HG02852 (cell line): ENCODE data around the gene NT5C3A.
"Not testable (repeated sequence)": the region's sequence is repeated elsewhere in the genome, so short reads cannot be mapped to it uniquely, and the experiment has no call there.

Experiments
- ATAC-seq: cut with Tn5 transposase; IDR thresholded peaks from one replicate; pipeline ENCODE4 v1.9.1; 2021; ENCODE audit warnings: mild to moderate bottlenecking, moderate library complexity; ENCODE audit not compliant: unreplicated experiment

NT5C3A gene

DNA sequence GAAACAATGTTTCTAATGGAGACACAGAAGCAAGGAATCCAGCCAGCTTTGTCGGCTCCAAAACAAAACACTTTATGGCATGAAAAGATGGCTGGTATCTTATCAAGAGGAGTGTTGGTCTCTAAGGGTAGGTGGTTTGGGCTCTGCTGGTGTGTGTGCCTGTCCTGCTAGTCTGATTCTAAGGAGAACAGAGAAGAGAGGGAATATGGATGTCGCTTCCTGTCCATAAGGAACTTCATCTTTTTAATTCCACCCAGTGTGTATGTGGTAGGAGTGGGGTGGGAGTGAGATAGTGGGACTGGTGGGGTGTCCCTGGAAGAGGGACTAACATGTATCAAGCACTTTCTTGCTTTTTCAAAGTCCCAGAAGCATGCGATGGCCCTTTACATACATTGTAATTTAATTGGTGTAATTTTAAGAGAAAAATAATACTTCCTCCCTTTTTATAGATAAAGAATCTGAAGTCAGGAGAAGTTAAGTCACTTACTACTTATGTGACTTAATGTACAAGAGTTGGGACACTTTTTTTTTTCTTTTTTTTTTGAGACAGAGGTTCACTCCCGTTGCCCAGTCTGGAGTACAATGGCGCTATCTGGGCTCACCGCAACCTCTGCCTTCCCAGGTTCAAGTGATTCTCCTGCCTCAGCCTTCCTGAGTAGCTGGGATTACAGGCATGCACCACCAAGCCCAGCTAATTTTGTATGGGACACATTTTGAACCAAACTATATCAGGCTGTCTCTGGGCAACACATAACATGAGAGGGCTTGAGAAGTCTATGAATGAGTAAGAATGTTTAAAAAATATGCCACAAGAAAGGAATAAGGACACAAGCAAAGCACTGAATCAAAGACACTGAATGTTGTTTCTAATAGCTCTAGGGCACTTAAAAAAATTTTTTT is 18.8 kb downstream of the NT5C3A start:
- no peak for ATAC-seq

DNA sequence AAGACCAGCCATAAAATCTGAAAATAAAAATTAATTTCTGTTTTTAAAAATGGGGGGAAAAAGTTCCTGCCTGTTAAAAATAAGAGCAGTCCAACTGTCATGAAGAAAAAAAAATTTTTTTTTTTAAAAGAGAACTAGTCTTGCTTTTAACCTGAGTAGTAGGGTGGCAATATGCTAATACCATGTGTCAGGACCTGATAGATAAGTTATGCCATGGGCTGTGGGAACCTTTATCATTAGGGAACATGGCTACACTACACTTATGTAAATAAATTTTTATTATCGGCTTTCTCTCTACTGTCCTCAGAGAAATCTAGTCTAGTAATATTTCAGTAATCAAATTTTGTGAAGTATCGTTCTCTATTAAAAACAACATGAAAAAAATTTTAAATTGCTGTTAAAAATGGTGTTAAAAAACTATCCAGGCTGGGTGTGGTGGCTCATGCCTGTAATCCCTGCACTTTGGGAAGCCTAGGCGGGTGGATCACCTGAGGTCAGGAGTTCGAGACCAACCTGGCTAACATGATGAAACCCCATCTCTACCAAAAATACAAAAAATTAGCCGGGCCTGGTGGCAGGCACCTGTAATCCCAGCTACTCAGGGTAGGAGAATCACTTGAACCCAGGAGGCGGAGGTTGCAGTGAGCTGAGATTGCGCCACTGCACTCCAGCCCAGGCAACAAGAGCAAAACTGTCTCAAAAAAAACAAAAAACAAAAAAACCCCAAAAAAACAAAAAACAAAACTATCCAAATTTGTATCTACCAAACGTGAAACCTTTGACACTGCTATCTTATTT is 20.7 kb downstream of the NT5C3A start:
- no peak for ATAC-seq

DNA sequence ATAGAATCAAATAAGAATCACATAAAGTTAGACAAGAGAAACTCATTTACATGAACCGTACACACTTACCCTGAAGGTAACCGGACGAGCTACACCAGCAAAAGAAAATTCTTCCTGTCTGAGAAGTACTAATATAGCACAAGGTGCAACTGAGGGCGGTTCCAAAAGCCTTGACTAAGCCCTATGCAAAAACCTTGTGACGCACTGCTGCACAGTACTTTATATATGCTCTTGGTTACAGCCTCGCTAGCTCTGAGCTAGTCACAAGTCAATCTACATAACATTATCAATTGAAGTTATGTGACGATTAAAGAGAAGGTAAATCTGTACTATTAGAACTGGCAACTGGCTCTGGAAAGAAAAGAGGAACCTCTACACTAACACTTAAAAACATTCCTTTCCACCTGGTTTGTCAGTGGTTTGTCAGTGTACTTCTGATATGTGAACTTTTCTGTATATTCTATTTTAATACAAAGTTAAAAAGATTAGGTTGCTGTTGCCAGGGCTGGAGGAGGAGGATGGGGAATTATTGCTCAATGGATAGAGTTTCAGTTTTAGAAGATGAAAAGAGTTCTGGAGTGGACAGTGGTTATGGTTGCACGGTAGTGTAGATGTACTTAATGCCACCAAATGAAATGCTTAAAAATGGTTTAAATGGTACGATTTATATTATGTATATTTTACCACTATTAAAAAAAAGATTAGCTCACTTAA is 21.6 kb downstream of the NT5C3A start:
- ATAC-seq: peak; percentile 90

DNA sequence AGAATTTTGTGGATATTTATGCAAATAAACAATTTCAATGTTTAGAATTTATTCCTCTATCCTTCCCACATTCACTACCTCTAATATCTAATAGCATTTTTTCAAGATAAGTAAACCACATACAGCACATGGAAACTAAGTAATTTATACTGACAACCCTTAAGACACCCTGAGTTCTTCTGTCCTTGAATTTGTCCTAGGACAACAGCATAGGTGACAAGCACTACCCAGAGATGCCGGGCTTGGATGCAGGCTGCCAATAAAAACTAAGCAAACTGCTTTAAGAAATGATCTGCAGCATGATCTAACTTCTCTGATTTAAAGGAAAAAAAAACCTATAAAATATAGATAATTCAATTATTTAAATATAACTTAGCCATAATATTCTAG is 22.7 kb downstream of the NT5C3A start:
- ATAC-seq: no peak

DNA sequence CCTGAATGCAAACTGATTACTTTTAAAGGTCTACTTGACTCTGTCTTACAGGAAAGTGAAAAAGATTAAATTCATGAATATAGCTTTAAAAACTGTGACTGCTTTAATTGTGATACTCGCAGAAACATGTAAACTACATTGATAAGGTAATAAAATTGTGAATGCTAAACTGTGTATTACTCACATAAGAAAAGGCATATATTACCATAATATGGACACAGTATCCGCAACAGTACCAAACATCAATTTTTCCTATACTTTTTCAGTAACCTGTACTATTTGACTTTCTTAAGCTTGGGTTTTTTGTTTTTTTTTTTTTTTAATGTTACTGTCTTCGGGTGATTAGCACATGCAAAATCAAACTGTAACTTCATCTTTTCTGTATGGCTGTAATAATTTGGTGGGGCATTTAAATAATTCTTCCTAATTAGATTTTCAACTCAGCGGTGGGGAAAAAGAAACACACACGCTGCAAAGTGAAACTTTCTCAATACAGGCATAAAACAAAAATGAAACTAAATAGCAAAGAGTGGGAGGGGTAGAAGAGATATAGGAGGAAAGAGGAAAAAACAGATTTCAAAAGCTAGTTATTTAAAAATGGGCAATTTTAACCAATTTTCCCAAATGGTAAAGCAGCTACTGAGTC is 23.2 kb downstream of the NT5C3A start:
- peak; percentile 41 for ATAC-seq

DNA sequence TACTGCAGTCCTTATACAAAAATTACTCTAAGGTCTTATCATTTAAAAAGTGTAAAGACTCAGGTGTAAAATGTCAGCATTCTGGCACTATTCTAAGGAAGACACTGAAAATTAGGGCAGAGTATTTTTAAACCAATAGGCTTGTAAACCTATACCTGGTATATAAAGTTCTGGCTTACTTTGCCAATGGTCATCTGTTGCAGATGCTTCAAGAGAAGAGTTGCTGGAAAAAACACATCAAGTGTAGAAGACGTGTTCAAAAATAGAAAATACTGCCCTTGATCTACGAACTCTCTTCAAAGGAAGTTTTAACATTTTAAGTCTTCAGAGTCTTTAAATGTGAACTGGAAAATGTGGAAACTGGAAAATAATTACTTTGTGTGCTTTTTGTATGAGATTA is 23.9 kb downstream of the NT5C3A start:
- no peak for ATAC-seq

DNA sequence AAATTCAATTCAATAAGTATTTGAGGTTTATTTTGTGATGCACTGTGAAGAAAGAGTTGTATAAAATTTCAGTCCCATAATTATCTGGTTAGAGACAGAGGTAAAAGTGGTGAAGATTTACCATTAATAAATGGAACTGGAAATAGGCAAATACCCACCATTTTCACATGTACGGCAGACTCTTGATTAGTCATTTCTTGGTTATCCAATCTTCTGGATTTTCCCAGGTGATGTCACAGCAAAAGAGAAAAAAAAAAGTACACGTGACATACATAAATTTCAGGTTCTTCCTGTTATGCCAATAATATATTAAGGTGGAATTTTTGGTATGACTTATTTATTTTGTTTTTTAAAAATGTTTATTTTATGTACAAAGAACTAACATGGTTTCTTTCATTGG is 26.8 kb downstream of the NT5C3A start:
- no peak for ATAC-seq

DNA sequence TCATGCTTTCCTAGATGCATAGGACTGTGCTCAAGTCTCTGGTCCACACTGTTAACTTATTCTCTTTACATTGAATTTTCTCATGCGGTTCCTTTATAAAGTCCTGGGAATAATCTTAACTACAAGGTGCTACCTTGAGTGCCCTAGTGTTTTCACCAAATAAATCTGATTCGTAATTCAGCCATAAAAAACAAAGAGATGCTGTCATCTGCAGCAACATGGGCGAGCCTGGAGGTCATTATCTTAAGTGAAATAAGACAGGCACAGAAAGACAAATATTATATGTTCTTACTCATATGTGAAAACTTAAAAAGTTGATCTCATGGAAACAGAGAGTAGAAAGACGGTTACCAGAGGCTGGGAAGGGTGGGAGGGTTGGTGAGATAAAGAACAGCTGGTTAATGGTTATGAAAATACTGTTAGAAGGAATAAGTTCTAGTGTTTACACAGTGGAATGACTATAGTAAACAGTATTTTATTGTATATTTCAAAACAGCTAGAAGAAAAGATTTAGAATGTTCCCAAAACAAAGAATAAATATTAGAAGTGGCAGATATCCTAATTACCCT is 38.3 kb downstream of the NT5C3A start:
- ATAC-seq: no peak

DNA sequence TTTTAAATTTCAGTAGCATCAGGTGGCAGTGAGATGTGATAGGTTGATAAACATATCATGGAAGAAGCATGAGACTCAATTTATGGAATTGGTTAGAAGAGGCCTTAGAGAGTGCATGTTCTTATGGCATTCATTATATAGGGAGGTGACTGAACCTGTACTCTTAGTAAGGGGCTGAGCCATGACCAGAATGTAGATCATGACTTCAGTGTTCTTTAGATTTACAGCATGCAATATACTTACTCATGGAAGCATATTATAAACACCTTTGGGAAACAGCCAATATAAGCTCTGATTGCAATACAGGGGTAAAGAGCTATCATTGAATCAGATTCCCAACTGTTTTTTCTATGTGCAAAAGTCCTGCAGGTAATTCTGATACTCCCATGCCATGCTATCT is 50.2 kb downstream of the NT5C3A start:
- ATAC-seq: no peak

DNA sequence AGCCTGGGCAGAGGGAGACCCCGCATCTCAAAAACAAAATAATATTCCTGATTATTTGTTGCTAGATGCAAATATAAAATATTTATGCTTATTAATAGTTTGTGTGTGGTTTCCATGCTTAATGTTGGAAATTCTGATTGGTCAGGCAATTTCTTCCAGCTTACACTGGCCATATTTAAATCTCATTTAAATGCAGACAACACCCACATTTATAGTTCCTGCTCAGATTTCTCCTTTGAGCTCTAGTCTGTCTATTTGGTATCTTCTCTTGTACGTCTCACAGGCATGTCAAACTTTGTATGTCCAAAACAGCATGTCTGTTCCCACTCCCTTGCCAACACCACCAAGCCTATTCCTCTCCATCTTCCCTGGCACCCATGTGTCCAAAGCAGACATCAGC is 52.8 kb downstream of the NT5C3A start:
- ATAC-seq: no peak

DNA sequence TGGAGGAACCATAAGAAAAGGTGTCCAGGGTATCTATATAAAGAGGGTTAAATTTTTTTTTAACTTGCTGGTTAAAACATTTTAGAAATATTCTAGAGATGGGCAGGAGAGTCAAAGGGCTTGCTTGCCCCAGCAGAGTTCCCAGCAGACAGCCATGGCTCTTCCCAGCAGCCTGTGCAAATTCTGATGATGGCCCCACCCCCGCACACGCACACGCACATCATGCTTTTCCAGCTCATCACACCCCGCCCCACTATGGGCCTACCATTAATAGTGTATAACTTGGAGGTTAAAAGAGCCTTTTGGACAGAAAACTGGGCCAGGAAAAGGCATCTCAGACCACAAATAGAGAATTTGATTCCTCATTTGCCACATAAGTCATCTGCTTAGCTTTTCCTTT is 56.9 kb downstream of the NT5C3A start:
- ATAC-seq: not testable (repeated sequence)

DNA sequence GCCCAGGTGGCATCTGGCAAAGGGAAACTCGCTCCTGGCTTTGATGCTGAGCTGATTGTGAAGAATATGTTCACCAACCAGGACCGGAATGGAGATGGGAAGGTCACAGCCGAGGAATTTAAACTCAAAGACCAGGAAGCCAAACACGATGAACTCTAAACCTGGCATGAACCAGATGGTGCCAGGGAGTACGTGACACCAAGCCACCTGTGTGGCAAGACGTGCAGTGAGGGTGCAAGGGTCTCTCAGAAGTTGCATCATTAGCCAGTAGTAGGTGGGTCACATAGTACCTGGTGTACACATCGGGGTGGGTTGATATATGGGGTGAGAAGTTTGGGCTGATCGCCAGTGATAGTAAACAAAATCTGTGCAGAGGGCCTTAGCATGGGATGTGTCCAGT is 57.4 kb downstream of the NT5C3A start:
- ATAC-seq: not testable (repeated sequence)

DNA sequence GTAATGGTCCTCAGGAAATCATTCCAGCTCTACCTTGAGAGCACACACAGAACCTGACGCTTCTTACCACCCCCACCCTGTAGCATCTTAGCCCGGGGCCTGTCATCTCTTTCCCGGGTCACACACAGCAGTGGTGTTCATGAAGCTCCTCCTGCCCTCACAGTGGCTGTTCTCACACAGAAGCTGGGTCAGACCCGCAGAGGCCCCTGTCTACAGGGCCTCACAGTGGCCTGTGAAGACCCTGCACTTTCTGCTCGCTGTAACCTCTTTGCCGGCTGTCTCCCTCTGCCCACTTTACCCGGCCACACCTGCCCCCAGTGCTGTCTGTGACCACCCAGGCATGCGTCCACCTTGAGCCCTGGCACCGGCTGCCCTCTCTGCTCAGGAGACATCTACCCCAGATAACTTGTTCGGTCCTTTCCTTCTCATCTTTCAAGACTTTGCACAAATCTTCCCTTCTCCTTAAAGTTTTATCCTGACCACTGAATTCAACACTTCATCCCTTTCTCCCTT is 58.4 kb downstream of the NT5C3A start:
- ATAC-seq: not testable (repeated sequence)

DNA sequence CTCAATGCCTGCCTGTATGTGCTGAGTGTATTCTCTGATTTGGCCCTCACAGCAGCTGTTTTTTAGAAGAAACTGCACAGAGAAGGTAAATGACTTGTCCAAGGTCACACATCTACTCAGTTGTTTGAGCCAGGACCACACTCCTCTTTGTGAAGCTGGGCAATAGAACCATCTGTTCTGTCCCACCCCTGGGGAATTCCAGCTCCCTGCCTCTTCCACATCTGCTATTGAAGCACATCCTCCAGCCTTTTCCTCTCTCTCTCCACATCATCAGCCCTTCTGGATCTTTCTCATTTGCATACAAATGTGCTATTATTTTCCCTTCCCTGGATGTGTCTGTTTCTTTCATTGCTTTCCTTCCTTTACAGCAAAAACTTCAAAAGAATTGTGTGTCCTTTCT is 59.5 kb downstream of the NT5C3A start:
- ATAC-seq: not testable (repeated sequence)

DNA sequence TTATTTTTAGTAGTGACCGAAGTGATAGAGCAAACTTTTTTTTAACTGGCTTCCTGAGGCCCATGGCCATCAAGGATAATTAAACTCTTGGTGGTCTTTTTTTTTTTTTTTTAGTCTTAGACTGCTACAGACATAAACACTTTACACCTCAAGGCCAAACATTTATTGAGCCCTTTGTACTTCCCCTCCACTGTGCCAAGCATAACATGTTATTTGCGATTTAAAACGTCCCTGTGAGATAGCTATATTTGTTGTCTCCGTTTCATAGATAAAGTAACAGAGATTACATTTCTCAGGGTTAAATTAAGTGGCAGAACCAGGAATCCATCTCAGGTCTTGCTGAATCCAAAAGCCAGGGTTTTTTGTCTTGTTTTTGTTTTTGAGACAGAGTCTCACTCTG is 63.2 kb downstream of the NT5C3A start:
- not testable (repeated sequence) for ATAC-seq

DNA sequence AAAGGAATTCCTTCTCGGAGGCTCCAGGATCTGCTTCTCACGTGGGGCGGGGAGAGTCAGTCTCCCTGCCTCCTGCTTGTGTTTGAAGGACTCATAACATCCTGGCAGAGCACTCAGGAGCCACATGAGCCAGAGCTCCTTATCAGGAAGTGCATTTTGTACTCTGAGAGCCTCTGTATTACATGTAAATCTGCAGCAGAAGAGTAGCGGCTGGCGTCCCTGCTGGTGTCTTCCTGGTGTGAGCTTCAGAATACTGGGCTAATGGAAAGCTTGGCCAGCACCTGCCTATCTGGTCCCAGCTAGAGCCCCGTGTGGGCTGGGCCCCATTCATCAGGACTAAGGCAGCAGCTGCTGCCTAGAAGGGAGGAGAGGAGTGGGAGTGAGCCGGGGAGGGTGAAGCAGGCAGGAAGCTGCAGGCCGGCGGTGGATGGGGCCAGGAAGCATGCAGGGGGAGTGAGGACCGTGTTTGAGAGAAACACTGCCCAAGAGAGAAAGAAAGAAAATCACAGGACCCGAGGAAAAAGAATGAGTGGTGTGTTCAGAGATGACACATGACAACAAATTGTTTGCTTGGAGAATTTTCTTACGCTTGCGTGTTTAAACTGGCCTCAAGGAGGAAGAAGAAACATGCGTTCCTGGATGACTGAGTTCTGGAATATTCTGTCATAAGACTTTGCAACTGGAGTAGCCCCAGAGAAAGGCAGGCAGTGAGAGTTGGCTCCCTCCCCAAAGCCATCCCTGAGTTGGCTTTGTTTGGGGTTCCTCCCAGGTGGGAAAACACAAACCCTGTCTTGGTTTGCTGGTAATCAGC is 64.0 kb downstream of the NT5C3A start:
- ATAC-seq: peak; percentile 60

DNA sequence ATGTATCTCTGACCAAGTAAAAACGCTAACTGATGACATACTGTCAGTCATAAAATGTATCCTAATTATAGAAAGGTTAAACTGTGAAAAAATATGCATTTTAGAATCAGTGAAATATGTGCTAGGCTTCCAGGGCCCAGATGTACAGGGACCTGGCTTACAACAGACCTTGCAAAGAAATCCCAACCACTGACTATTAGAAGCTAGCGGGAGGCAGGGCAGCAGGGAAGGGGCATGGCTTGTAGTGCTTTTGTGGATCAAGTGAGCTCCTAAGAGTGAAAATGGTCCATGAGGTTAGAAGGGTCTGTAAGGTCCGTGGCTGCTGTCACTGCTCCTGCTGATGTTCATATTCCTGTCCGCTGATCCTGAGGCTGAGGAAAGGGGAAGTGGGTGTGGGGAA is 64.6 kb downstream of the NT5C3A start:
- ATAC-seq: peak; percentile 26

DNA sequence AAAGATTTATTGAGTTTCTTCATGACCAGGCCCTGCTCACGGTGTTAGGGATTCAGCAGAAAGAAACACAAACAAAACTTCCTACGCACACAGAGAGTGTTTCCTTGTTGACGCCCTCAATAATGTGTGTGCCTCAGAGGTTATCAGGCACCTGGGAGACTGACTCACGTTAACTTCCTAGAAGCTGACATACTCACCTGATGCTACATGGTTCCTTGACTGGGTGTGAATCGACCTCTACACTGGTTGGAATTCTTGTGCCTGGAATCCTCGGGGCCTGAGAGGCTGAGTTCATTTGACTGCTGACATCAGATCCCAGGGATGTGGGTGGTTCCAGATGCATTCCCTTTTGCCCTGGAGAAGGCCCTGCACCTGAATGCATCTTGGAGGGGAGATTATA is 69.8 kb downstream of the NT5C3A start:
- ATAC-seq: not testable (repeated sequence)

DNA sequence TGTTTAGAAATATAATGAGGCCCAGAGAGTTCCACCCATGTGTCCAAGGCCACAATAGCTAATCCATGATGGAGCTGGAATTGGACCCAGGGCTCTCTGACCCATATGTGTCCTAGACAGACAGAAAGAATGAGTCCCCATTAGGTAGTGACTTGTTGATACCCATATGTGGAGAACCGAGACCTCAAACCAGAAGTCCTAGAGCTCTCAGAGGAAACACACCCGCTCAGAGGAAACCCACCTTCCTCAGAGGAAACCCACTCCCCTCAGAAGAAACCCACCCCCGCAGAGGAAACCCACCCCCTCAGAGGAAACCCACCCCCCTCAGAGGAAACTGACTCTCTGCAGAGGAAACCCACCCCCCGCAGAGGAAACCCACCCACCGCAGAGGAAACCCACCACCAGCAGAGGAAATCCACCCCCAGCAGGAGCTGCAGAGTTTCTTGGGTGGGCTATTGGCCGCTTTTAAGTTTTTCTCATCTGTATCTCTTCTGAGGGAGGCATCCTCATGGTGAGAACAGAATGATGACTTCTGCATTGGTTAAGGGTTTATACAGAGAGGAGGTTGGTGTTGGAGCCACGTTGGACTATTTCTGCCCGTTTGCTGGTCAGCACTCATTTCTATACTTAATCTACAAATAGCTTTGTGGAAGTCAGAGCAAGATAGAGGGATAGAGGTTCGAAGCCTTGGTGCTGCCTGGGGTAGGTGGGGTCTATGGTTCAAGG is 70.4 kb downstream of the NT5C3A start:
- not testable (repeated sequence) for ATAC-seq
